AML-193 (cell line): ENCODE measurements around the gene GAS2L1.

Experiments used
- DNase-seq, 2 experiments: peaks; one replicate each; lab custom pipeline; 2025; lab: John Stamatoyannopoulos, UW

Gene GAS2L1

DNA sequence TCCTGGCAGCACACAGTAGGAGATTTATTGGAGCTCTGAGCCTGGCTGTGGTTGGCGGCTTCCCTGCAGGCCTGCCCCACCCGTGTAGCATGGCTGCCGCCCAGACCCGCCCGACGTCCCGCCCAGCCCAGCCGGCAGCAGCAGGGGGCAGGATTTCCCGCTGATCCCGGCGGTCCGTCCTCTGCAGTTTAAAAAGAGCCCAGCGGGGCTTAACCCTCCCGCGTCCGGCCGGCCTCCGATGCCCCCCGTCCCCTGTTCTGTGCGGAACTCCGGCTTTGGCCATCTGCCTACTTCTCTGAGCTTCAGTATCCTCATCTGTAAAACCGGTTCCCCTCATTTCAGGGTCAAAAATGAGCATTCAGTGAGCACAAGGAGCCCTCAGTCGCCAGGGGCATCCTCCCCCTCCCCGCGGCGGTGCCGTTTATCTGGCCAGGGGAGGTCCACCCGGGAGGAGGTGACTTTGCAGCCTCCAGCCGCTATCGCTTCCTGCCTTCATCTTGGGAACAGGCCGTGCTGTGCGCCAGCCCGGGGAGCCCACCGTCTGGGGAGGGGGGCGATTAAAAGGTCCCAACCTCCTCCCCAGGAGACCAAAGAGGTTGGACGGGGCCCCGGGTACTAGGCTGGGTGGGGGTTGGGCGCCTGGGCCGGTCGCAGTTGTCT, at the start of gene GAS2L1:
TSS of gene GAS2L1 (plus strand) at position 476 of the 660 bp plus-strand sequence. CDS start 1,456 bp downstream, outside the sequence.
- DNase-seq: peak; percentile 63

DNA sequence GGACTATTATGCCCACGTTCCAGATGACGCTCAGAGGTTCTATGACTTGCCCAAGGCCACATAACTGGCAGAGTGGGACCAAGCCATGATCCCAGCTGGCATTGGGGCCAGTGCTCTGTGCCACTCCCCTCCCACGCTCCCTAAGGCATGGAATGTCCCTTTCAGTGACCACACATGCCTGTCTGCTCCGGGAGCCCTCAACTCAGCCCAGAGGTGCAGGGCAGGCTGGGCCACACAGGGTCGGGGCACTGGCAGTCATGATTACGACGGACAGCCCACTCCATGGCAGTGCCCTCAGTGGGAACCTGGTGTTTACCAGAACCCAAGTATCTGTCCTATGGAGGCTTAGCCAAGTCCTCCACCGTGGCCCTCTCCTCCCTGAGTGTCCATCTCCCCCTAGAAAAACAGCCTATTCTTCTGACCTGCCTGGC, 48.7 kb upstream of the GAS2L1 start:
- no peak for DNase-seq

DNA sequence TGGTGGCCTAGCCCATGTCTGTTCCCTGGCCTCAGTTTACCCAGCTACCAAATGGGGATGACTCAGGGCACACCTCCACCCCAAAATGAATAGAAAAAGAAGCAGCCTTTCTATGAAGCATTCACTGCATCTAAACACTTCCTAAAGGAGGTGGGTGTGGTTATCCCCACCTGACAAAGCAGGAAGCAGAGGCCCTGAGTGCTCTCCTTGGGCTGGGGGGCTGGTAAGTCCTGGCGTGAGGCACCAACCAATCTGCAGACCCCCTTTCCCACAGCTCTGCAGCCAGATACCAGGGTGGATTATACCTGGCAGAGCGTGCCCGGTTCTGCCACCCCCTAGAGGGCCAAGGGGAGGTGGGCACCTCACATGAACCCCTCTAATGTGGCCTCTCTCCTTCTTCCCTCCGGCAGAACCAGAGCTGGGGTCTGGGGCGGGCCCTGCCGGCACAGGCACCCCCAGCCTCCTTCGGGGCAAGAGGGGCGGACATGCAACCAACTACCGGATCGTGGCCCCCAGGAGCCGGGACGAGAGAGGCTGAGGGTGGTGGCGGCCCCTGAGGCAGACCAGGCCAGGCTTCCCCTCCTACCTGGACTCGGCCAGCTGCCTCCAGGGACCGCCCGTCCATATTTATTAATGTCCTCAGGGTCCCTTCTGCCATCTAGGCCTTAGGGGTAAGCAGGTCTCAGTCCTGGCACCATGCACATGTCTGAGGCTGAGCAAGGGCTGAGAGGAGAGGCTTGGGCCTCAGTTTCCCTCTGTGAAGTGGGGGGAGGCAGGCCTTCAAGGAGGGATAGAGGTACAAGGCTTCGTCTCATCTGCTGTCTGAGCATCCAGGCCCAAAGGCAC, 47.8 kb upstream of the GAS2L1 start:
- no peak for DNase-seq

DNA sequence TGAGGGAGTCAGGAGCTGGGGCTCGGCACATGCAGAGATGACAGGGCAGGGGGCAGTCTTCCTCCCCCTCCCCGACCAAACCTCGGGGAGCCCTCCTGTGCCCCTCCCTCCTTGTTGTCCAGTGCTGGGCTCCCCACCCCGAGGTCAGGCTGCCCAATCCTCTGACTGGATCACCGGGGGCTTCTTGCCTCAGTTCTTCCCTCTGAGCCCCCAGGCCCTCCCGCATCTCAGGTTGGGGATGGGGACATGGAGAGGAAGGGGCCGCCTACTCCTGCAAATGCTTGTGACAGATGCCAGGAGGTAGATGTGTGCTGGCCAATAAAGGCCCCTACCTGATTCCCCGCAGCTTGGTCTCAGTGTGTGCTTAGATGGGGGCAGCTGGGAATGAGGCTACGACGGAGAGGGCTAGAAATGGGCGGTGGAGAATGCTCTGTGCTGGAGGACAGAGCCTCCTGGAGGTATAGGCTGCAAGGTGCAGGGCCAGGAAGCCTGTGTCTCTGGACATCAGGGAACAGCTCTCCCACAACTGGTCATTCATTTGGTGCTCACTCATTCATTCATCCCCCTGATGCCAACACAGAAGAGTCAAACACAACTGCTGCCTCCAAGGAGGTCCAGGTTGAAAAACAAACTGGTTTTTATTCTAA, 47.1 kb upstream of the GAS2L1 start:
- DNase-seq: no peak

DNA sequence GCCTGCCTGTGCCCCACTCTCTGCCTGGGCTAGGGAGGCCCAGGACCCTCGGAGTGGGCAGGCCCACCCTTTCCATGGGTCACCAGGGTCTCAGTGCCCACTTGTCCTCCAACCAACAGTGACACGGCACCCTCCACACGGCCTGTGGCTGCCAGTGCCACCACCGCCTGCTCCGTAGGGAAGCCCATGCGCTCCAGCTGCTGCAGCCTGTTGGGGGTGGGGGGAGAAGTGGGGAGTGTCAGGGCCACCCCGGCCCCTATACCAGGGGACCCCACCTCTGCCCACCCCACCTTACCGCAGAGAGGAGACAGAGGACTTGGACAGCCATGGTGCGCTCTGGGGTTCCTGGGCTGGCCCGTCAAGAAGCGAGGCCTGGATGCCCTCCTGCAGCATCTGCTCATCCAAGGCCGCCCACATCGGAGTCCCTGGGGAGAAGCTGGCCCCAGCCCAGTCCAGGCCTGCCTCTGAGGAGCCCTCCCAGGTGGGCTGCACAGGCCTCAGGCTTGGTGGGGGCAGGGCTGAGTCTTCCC, 46.4 kb upstream of the GAS2L1 start:
- DNase-seq: no peak

DNA sequence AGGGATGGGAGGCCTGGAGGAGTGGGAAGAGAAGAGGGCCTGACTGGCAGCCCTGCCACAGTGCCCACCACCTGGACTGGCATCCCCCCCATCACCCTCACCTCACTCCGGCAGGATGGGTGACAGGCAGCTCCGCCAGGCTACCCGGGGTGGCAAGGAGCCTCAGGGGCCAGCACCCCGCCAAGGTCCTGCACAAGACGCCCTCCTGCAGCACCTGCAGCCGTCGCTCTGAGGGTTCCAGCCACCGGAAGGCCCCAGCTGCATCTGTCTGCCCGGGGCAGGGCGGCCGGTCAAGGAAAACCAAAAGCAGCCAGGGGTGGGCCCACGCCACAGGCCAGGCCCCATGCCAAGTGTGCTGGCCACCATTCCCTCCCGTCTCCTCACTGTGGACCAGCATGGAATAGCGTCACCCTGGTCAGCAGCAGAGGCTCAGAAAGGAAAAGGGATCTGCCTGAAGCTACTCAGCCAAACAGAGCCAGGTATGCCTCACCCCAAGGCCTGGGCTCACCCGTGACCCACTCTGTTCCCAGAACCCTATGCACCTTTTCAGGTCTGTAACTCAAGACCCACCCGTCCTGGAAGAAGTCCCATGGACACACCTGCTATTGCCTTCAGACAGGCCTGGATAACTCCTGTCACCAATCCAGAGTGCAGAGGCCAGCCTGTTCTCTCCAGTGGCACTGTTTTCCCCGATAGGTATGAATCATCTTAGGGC, 45.7 kb upstream of the GAS2L1 start:
- no peak for DNase-seq

DNA sequence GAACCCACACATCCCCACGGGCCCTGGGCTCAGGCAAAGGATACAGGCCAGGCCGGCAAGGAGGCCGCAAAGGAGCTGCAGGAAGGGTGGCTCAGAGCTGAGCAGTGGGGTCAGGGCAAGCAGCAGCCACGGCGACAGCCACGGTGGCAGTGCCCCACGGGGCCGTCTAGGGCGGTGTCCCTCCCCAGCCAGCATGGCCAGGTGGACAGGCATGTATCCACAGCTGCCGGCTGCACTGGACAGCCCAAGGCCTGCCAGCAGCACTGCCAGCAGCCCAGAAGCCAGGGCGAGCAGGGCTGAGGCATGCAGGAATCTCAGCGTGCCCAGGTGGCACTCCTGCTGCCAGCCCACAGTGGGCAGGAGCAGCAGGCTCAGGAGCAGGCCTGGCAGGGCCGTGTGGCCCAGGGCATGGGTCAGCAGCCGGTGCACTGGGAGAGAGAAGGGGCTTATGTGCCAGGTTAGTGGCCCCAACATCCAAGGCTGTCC, 42.6 kb upstream of the GAS2L1 start:
- DNase-seq: no peak

DNA sequence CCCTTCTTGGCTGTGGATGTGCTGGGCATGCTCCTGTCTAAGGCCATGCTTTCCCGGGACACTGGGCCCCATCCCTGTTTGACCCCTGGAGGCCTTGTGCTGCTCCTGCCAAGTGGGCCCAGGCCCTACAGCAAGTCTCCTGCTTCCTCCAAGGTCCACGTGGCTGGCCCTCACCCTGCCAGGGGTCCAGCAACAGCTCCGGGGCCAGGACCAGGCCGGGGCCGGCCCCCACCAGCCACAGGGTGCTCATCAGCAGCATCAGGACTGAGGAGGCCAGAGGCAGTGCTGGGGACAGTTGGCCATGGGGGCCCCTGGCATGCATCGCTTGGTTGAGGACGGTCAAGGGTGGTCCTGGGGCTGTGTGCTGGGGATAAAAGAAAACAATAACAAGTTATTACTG, 41.1 kb upstream of the GAS2L1 start:
- no peak for DNase-seq

DNA sequence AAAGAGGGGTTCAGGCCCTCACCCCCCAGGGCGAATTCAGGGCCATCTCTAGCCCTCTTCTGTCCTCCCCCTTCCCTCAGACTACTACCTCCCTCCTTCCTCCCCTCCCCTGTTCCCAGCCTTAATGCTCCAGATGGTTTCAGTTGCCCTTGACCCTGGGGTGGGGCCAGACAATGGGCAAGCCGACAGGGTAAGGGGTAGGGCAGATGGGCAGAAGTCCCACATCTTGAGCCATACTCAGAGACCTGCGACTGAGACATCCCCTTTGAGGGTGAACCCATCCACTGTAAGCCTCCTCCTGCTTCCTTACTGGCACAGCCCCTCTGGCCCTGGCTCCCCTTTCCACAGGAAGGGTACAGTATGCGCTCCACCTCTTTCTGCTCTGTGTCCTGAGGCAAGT, 40.5 kb upstream of the GAS2L1 start:
- no peak for DNase-seq

DNA sequence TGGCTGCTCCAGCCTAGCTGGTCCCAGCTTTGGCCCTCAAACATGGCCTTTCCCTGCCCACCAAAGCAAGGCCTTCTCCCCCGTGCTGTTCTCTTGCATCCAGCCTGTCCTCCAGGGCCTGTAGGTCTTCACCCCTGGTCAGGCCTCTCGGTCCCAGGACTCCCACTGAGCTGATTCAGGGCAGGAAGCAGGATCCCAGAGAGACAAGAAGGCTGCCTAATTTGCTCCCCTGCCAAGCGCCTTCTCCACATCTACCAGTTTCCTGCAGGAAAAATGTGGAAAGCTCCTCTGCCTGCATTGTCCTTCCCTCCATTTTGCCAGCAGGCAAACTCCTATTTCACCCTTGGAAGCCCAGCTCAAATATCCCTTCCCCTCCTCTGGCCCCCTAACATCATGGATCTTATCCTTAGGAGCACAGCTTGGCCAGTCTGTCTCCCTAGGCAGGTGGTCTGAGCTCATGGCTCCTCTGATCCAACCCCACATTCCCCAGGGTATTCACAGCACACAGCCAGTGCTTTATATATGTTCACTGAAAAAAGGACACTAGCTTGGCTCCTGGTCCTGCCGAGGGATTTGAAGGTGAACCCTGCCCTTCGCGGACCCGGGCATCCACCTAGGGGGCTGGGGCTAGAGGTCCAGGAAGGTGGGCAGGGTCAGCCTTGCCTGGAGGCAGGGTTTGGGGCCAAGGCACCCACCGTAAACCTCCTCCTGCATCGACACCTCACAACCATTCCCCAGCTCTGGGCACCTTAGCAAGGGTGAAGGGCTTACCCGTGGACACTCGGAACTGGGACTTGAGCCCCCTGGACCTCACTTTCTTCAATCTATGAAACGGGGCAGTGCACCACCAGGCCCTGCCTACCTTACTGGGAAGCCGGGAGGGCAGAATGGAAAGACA, 39.6 kb upstream of the GAS2L1 start:
- no peak for DNase-seq

DNA sequence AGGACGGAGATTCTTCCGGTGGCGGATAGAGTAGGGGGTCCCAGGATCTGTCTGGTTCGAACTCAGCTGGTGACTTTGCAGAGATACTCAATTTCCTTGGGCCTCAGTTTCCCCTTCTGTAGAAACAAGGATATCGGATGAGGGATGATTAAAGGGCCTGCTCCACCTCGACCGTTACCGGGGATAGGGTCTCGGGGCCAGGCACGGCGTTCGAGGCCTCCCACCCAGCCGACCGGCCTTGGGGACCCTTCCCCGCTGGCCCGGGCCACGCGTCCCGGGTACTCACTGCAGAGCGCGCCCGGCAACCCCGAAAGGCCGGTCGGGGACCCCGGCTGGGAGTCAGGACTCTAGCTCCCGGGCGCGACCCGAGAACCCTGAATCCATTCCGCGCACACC, 39.0 kb upstream of the GAS2L1 start:
- no peak for DNase-seq

DNA sequence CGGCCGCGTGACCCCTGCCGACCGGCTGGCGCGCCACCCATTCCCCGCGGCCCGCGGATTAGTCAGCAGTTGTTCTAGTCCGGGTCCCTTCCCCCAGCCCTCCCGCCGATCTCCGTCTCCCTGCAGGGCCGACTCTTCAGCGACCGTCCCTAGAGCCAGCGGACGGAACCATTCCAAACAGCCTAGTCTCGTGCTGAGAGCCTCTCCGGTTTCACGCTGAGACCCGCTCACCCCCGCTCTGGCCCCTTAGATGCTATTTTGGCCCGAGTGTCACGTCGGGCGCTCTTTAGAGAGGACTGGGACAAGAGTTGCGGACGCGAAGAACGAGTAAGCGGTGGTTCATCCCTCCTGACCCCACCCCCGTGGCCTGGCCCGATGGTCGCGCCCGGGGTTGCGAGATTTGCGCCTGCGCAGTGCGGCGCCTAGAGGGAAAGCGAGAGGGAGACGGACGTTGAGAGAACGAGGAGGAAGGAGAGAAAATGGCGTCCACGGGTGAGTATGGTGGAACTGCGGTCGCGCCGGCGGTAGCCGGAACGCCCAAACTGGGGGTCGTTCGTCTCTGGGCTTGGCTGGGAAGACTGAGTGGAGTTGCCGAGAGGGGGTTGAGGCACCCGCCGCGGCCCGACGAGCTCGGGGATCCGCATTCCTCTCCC, 38.5 kb upstream of the GAS2L1 start, which contains the start of the genes EWSR1 and RHBDD3:
TSS of gene EWSR1 (plus strand) at position 411 of the 653 bp plus-strand sequence. CDS start at position 480, 69 bp downstream.
TSS of gene RHBDD3 (minus strand) at position 124 of the 653 bp plus-strand sequence. CDS start 2,355 bp downstream, outside the sequence.
- peak; percentile 86 to 88 for DNase-seq

DNA sequence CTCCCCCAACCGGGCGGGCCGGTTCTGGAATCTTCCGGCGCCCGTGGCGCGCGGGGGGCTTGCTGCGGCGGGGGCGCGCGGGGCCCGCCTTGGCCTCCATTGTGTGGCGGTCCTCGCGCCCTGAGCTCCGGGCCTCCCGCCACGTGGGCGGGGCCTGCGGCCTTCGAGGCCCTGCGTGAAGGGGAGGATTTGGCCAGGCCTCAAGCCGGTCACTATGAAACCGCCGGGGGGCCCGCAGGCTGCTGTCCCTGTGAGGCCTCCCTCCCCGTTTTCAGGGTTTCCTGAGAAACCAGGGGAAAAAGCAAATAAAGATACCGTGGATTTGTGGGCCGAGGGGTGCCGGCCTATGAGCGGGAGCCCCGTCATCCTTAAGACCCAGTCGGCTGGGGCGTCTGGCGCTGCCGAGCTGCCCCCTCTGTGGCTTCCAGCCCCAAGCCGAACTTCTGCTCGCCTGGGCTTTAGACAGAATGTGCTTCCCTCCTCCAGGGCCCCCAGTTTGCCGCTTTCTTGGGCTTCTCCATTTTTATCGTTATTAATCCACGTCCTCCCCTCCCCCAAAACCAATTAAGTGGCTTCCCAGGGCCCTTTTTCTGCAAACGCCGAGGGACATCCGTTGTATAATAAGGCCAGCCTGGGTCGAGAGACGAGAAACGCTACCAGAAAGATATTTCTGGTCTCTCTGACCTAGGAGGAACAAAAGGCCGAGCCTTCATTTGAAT, 37.8 kb upstream of the GAS2L1 start:
- DNase-seq: peak in 1 of 2 experiments; percentile 9

DNA sequence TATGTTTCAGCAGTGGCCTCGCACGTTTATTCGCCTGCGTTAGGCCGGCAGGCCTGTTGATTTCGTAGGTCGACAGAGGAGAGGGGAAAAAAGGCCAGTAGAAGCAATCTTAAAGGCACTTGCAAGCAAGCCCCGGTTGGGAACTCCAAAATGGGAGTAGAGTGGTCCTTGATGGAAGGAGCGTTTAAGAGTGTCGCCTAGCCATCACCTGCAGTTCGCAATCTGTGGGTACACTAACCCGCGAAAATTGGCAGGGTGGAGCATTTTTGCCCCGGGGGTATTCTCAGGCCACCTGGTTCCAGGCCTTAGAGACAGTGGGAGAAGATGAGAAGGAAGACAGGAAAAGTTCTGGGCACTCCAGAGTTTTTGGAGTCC, 37.2 kb upstream of the GAS2L1 start:
- no peak for DNase-seq

DNA sequence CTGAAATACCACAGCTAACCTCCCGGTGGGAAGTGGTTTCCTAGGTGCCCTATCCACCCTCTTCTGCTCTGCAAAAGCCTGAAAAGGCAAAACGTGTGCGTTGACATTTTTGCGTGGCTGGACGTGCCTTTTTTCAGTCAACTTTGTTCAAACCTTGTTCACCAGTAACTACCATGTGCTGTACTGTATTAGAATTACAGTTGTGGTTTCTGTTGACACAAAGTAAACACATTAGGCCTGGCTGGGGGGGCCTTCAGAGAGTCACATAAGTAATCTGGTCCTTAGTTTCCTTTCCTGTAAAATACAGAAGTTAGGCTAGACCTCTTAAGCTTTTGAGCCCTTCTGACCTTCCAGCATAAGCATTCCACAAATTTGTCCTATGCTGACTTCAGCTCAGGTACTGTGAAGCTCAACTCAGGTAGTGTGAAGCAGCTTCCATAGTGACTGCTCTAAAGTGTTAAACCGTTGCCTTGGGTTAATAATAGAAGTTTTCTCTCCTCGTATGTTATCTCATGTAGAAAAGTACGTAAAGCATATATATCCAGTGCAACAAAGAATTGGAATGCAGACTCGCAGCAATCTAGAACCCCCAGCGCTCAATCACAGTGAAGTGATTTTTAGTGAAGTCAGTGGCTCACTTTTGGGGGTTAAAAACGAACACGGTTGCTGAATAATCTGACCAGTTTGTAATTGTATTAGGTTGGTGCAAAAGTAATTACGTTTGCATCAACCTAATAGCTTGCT, 36.5 kb upstream of the GAS2L1 start:
- DNase-seq: no peak

DNA sequence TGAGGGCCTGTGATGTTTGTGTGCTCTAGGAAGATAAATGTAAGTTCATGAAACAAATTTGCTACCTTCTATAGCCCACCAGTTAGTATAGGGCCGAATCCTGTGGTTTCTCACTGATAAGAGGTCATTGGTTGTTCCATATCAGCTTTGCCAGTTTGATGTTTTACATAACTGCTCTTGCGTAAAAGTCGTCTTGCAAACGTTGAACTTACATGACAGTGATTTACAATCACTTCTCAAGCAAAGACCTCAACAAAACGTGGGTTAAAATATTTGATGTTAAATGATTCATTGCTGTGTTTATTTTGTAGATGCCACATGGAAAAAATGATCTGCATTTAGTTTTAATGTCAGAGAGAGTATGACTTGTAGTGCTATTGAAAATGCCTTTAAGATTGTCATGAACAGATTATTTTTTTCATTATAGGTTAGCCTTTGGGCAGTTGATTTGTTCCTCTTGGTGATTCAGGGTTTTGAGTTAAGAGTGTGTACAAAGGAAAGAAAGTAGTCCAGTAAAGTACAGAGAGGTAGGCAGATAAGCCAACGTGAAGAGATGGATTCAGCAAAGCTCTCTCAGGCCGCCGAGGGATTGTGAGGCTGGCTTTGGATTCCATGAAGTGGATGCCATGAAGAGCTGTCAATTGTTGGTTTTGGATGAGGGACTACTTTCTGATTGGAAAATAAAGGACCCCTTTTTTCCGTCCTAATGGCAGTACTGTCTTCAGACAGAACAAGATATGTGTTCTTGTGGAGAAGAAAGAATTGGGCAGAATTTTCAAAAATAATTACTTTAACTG, 35.8 kb upstream of the GAS2L1 start:
- peak in 1 of 2 experiments; percentile 14 for DNase-seq

DNA sequence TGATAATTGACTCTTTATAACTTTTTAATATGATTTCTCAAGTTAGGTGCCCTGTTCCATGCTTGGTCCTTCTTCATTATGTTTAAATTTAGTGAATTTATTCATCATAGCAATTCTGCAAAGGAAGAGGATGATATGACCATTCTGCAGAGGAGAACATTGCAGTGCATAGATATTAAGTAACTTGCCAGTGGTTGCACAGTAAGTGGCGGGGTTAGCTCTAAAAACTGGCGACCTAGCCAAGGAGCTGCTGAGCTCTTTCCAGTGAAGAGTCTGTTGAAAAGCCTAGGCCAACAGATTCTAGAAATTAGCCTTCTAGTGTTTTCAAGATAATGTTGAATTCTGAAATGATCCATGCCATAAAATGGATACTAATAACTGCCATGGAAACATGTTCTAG, 33.8 kb upstream of the GAS2L1 start:
- DNase-seq: no peak

DNA sequence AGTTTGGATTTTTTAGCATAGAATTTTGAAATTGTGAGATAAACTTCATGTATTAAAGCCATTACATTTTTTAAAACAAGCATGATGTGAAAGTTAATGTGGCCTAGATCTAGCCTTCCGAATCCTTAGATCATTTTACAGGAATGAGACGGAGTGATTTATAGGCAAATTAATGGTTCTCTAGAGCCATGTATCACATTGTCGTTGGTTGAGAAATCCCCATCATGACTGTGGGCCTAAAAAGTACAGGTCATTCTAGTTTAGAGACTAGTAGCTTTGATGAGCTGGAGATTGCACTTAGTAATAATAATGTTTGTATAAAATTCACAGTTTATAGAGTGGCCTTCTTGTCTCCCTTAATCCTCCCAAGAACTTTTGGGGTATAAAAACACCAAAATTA, 31.3 kb upstream of the GAS2L1 start:
- no peak for DNase-seq
